Measurements from ENCODE around the gene PRKAG3. TPM values are rescaled to one million over a fixed set of nuclear protein-coding genes. Genes with fewer than 3 reads are reported as not detected.

PRKAG3 gene
- total RNA-seq, 1 experiment from 2014 or later, result not detected

DNA sequence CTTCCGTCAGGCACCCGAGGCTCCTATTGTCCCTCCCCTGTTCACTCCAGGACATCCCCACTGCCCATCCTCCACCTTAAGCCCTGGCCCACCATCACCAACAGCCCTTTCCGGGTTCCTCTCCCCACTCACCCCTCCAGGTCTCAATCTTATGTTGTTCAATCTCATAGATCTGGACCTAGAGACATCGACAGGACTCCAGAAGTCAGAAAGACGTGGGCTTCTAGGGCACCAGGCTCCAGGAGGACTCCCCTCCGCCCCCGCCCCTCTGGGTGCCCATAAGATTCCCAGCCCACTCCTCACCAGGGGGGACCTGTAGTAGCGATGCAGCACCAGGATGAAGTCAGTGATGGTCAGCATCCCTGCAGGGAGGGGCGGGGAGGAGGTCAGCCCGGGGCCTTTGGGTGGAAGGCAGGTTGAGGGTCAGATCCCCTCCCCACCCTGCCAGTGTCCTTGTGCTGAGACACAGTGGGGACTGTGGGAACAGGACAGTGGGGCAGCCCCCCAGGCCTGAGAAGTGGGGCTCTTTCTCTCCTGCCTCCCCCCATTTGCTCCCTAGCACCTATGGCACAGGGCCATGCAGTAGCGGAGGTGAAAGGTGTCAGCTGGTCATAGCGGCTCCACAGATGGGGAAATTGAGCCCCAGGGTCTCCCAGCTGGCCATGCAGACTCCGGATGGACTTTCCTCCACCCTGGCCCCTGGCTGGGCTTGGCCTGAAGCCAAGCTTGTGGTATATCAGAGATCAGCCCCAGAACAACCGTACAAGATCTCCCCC lies 3.7 kb downstream of the PRKAG3 start:
- ChIA-PET CTCF (interaction anchor here (0.6 kb wide), 1 partner anchor 49 kb away, joined by 3 read pairs; no protein-coding TSS in a partner anchor), POLR2A (ENCODE audit: low non-redundant PET) (no interaction called here)
- no peak overlapping the region for H3K4me3 ChIP-seq (ENCODE audit: low read depth, low read length, poor library complexity, severe bottlenecking)
- BruUV-seq (replicated peaks), result no TSS peak
- intact Hi-C loops (cut with micrococcal nuclease; ENCODE audit: unreplicated experiment), result no loop called here
- no peaks in the 10 kb centered on the region for H3K4me1 ChIP-seq (ENCODE audit: insufficient read depth, low read length, poor library complexity, severe bottlenecking)
- DNase-seq (ENCODE audit: low spot score), result no peak
- peaks cover 9% of the 10 kb centered on the region for H3K27me3 ChIP-seq (replicated peaks; ENCODE audit: insufficient read depth, low read depth, low read length, poor library complexity)
- TF ChIP-seq, protein P1, sequence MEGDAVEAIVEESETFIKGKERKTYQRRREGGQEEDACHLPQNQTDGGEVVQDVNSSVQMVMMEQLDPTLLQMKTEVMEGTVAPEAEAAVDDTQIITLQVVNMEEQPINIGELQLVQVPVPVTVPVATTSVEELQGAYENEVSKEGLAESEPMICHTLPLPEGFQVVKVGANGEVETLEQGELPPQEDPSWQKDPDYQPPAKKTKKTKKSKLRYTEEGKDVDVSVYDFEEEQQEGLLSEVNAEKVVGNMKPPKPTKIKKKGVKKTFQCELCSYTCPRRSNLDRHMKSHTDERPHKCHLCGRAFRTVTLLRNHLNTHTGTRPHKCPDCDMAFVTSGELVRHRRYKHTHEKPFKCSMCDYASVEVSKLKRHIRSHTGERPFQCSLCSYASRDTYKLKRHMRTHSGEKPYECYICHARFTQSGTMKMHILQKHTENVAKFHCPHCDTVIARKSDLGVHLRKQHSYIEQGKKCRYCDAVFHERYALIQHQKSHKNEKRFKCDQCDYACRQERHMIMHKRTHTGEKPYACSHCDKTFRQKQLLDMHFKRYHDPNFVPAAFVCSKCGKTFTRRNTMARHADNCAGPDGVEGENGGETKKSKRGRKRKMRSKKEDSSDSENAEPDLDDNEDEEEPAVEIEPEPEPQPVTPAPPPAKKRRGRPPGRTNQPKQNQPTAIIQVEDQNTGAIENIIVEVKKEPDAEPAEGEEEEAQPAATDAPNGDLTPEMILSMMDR (conservative IDR thresholded peaks at IDR 0.05; ENCODE audit: low read depth, low read length), result no peak
- TF ChIP-seq EZH2 (IDR thresholded peaks at IDR 0.05; ENCODE audit: borderline replicate concordance, low read depth, low read length, poor library complexity, severe bottlenecking), result no peak
- H3K27ac ChIP-seq (ENCODE audit: low read depth, low read length, poor library complexity, severe bottlenecking), result no peak overlapping the region
- H3K9me3 ChIP-seq (ENCODE audit: low read depth, low read length, poor library complexity, severe bottlenecking), result no peaks in the 10 kb centered on the region
- no peaks in the 10 kb centered on the region for H3K36me3 ChIP-seq (ENCODE audit: insufficient read depth, low read length, poor library complexity, severe bottlenecking)

DNA sequence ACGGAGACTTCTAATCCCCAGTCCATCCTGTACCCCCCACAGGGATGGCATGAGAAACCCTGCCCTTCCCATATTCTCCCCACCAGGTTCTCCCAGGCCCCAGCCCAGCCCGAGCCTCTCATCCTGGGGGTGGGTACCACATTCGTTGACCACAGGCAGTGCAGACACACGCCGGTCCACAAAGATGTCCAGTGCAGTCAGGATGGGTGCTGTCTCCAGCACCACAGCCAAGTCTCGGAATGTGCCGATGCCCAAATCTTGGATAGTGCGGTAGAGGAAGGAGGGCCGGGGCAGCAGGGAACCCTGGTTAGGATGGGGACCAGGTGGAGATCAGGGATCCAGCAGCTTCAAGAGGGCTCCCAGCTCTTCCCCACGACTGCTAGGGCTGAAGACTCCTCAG lies 4.8 kb downstream of the PRKAG3 start:
- no peak for DNase-seq (ENCODE audit: low spot score)
- no TSS peak for BruUV-seq (replicated peaks)
- ChIA-PET POLR2A (ENCODE audit: low non-redundant PET) (no interaction called here), CTCF (no interaction called here)
- no peaks in the 10 kb centered on the region for H3K9me3 ChIP-seq (ENCODE audit: low read depth, low read length, poor library complexity, severe bottlenecking)
- H3K36me3 ChIP-seq (ENCODE audit: insufficient read depth, low read length, poor library complexity, severe bottlenecking), result no peaks in the 10 kb centered on the region
- H3K27me3 ChIP-seq (replicated peaks; ENCODE audit: insufficient read depth, low read depth, low read length, poor library complexity), result peaks cover 4% of the 10 kb centered on the region
- no peak overlapping the region for H3K27ac ChIP-seq (ENCODE audit: low read depth, low read length, poor library complexity, severe bottlenecking)
- H3K4me1 ChIP-seq (ENCODE audit: insufficient read depth, low read length, poor library complexity, severe bottlenecking), result no peaks in the 10 kb centered on the region
- no peak for TF ChIP-seq EZH2 (IDR thresholded peaks at IDR 0.05; ENCODE audit: borderline replicate concordance, low read depth, low read length, poor library complexity, severe bottlenecking)
- TF ChIP-seq, protein P1 (conservative IDR thresholded peaks at IDR 0.05; ENCODE audit: low read depth, low read length), result no peak
- intact Hi-C loops (cut with micrococcal nuclease; ENCODE audit: unreplicated experiment), result no loop called here
- H3K4me3 ChIP-seq (ENCODE audit: low read depth, low read length, poor library complexity, severe bottlenecking), result no peak overlapping the region

GRCh38 chr2:218824004-218824403 lies 7.6 kb downstream of the PRKAG3 start:
- CTCF ChIA-PET, result no interaction called here
- no peak overlapping the region for H3K27ac ChIP-seq (ENCODE audit: low read depth, low read length, poor library complexity, severe bottlenecking)
- no peaks in the 10 kb centered on the region for H3K4me1 ChIP-seq (ENCODE audit: insufficient read depth, low read length, poor library complexity, severe bottlenecking)
- no peaks in the 10 kb centered on the region for H3K27me3 ChIP-seq (replicated peaks; ENCODE audit: insufficient read depth, low read depth, low read length, poor library complexity)
- H3K9me3 ChIP-seq (ENCODE audit: low read depth, low read length, poor library complexity, severe bottlenecking), result no peaks in the 10 kb centered on the region
- POLR2A ChIA-PET (ENCODE audit: low non-redundant PET), result no interaction called here
- no peak overlapping the region for H3K4me3 ChIP-seq (ENCODE audit: low read depth, low read length, poor library complexity, severe bottlenecking)
- intact Hi-C loops (cut with micrococcal nuclease; ENCODE audit: unreplicated experiment), result no loop called here
- TF ChIP-seq, protein P1 (conservative IDR thresholded peaks at IDR 0.05; ENCODE audit: low read depth, low read length), result no peak
- TF ChIP-seq EZH2 (IDR thresholded peaks at IDR 0.05; ENCODE audit: borderline replicate concordance, low read depth, low read length, poor library complexity, severe bottlenecking), result no peak
- DNase-seq (ENCODE audit: low spot score), result no peak
- no peaks in the 10 kb centered on the region for H3K36me3 ChIP-seq (ENCODE audit: insufficient read depth, low read length, poor library complexity, severe bottlenecking)
- no TSS peak for BruUV-seq (replicated peaks)
